GM18519 (cell line): ENCODE measurements around the gene COG2.
"Not testable (repeated sequence)": the region's sequence is repeated elsewhere in the genome, so short reads cannot be mapped to it uniquely, and the experiment has no call there.

Experiments used
- ATAC-seq: cut with Tn5 transposase; IDR thresholded peaks from one replicate; pipeline ENCODE4 v1.9.1; 2021; ENCODE audit warnings: mild to moderate bottlenecking, moderate library complexity; ENCODE audit not compliant: unreplicated experiment, low FRiP score

The COG2 gene

GRCh38 chr1:230712470-230712942 is 70.2 kb downstream of the COG2 start:
- no peak for ATAC-seq

- ATAC-seq = no peak
Observed at GRCh38 chr1:230713138-230713537, 70.9 kb downstream of the COG2 start.

- no peak for ATAC-seq
Observed at GRCh38 chr1:230713547-230713914, 71.2 kb downstream of the COG2 start.

GRCh38 chr1:230713915-230714764 is 71.9 kb downstream of the COG2 start, which contains the start of gene AGT:
AGT (minus strand) TSS chr1:230714122; CDS start chr1:230710823, 3,299 bp downstream.
- ATAC-seq = no peak

- no peak for ATAC-seq
Observed at GRCh38 chr1:230715510-230715909, 73.2 kb downstream of the COG2 start.

- ATAC-seq = not testable (repeated sequence)
Observed at GRCh38 chr1:230716453-230716852, 74.2 kb downstream of the COG2 start.

GRCh38 chr1:230717251-230717650 is 75.0 kb downstream of the COG2 start:
- ATAC-seq = no peak

- ATAC-seq = not testable (repeated sequence)
Observed at GRCh38 chr1:230721849-230722522, 79.7 kb downstream of the COG2 start.

GRCh38 chr1:230725256-230726012 is 83.2 kb downstream of the COG2 start:
- no peak for ATAC-seq

- no peak for ATAC-seq
Observed at GRCh38 chr1:230728710-230729392, 86.6 kb downstream of the COG2 start.

- ATAC-seq = no peak
Observed at GRCh38 chr1:230730977-230731376, 88.7 kb downstream of the COG2 start.

- ATAC-seq = no peak
Observed at GRCh38 chr1:230735447-230735846, 93.2 kb downstream of the COG2 start.

- ATAC-seq = no peak
Observed at GRCh38 chr1:230737622-230738262, 95.5 kb downstream of the COG2 start.

- no peak for ATAC-seq
Observed at GRCh38 chr1:230739564-230740290, 97.4 kb downstream of the COG2 start.
